Breast epithelium (tissue), 4 donors: ENCODE results near the gene ZNF423. TPM values are rescaled to one million over a fixed set of nuclear protein-coding genes. Genes with fewer than 3 reads are reported as not detected.
"Not testable (repeated sequence)": the region's sequence is repeated elsewhere in the genome, so short reads cannot be mapped to it uniquely, and the experiment has no call there.

ENCODE experiments used
- DNase-seq, 2 donors: peaks; one replicate each; pipeline ENCODE4 v3.0.0-alpha.2; 2019; ENCODE audit warnings: low spot score in 2 of 2
- H3K27ac ChIP-seq, 2 donors: fragments of 200-600 bp; sonication (generic) in 1 of 2; one replicate each; pipeline ENCODE4 v1.5.1; 2016 to 2019; ENCODE audit warnings: mild to moderate bottlenecking in 1 of 2
- H3K27me3 ChIP-seq, 2 donors: fragments of 200-600 bp; sonication (generic) in 1 of 2; one replicate each; pipeline versions ENCODE4 v1.5.1 to v1.6.0; 2017 to 2019; ENCODE audit warnings: control low read depth in 1 of 2, mild to moderate bottlenecking in 1 of 2
- H3K36me3 ChIP-seq: fragments of 200-600 bp; one replicate; pipeline ENCODE4 v1.5.1; 2019
- H3K4me1 ChIP-seq, 2 donors: fragments of 200-600 bp; sonication (generic); one replicate each; pipeline ENCODE4 v1.5.1; 2016 to 2019; ENCODE audit warnings: control low read depth in 1 of 2
- H3K4me3 ChIP-seq, 3 donors: fragments of 200-600 bp; sonication (generic); 1 replicate in 2 of 3; 2 replicates in 1 of 3; pipeline ENCODE4 v1.5.1; 2016 to 2019; ENCODE audit warnings: mild to moderate bottlenecking in 3 of 3, moderate library complexity in 2 of 3
- H3K9me3 ChIP-seq, 2 donors: fragments of 200-600 bp; sonication (generic) in 1 of 2; one replicate each; pipeline ENCODE4 v1.5.1; 2016 to 2019; ENCODE audit warnings: control low read depth in 1 of 2
- POLR2A ChIP-seq: fragments of 450-650 bp; IDR thresholded peaks from one replicate; pipeline ENCODE4 v1.6.1; 2016; ENCODE audit warnings: antibody characterized with exemption, mild to moderate bottlenecking, moderate library complexity
- POLR2AphosphoS5 ChIP-seq, 3 donors: sonication (generic); formaldehyde crosslinking; IDR thresholded peaks; one replicate each; pipeline ENCODE4 v1.6.1; 2017; ENCODE audit warnings: antibody characterized with exemption in 3 of 3
- intact Hi-C: fragments of 100-400 bp; cut with DNase I; formaldehyde crosslinking; loops from one replicate; pipeline ENCODE4 v1.15.1; 2023; ENCODE audit warnings: low total_unique reads
- total RNA-seq, 3 donors: library from RNA; depleted of rRNA; stranded (reverse); fragments of >200 nt; gene quantifications; one replicate each; pipeline ENCODE4 v1.1.0, GENCODE V29; 2016
- TF ChIP-seq, protein P1 (sequence below), 3 donors: fragments of 450-650 bp; IDR thresholded peaks; one replicate each; pipeline ENCODE4 v1.5.1; 2016 to 2017; ENCODE audit warnings: antibody characterized with exemption in 3 of 3, mild to moderate bottlenecking in 3 of 3, moderate library complexity in 3 of 3

Gene ZNF423
- total RNA-seq, 3 donors from 2014 or later = 4.7 to 8.0 (median 5.9) TPM

DNA sequence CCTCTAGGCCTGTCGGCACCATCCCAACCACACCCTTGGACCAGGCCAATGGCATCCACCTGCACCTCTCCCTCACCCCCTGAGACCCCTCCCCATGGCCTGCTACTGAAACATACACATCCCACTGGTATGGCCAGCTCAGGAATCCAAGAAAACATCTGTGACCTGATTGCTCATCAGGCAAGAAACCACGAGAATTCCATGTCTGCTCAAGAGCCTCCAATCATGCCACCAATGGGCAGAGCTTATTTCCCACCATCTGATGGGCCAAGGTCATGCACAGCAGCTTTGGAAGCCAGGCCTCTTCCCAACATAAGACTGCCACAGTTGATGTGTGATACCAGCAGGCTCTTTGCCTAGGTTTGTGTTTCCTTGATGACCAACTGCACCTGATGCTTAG, 292.2 kb downstream of the ZNF423 start:
- Histone ChIP-seq H3K27me3 (no peaks in the 10 kb centered on the region), H3K27ac (no peak overlapping the region), H3K36me3 (no peaks in the 10 kb centered on the region), H3K4me1 (no peaks in the 10 kb centered on the region), H3K4me3 (no peak overlapping the region), H3K9me3 (no peaks in the 10 kb centered on the region)
- TF ChIP-seq POLR2AphosphoS5 (IDR thresholded peaks at IDR 0.05) (no peak), POLR2A (no peak)
- TF ChIP-seq, protein P1, sequence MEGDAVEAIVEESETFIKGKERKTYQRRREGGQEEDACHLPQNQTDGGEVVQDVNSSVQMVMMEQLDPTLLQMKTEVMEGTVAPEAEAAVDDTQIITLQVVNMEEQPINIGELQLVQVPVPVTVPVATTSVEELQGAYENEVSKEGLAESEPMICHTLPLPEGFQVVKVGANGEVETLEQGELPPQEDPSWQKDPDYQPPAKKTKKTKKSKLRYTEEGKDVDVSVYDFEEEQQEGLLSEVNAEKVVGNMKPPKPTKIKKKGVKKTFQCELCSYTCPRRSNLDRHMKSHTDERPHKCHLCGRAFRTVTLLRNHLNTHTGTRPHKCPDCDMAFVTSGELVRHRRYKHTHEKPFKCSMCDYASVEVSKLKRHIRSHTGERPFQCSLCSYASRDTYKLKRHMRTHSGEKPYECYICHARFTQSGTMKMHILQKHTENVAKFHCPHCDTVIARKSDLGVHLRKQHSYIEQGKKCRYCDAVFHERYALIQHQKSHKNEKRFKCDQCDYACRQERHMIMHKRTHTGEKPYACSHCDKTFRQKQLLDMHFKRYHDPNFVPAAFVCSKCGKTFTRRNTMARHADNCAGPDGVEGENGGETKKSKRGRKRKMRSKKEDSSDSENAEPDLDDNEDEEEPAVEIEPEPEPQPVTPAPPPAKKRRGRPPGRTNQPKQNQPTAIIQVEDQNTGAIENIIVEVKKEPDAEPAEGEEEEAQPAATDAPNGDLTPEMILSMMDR (IDR thresholded peaks at IDR 0.05) = no peak
- intact Hi-C loops = no loop called here
- no peak for DNase-seq

DNA sequence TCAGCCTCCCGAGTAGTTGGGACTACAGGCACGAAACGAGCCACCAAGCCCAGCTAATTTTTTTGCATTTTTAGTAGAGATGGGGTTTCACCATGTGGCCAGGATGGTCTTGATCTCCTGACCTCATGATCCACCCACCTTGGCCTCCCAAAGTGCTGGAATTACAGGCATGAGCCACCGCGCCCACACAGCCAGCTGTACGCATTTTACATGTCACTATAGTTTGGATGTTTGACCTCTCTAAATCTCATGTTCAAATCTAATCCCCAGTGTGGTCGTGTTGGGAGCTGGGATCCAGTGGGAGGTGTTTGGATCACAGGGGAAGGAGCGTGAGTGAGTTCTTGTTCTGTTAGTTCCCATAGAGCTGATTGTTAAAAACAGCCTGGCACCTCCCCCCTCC, 293.0 kb downstream of the ZNF423 start:
- intact Hi-C loops, H3K4me3 ChIP-seq, DNase-seq, H3K4me1 ChIP-seq, H3K27ac ChIP-seq, H3K36me3 ChIP-seq, H3K27me3 ChIP-seq, H3K9me3 ChIP-seq: not testable (repeated sequence)

DNA sequence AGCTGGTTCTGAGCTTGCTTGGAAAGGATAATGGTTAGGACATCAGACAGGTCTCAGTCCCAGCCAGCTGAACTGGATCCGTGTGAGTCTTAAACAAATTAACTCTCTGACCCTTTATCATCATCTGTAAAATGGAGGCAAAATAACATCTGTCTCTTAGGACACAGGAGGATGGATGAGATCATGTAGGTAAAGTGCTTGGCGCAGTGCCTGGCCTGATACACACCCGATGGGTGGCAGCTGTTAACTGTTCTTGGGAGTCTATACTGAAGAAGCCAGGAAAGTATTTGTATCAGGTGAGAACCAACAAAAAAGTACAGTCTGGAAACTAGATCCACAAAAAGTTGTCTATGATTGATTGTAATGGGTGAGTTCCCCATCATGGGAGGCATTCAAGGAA, 293.7 kb downstream of the ZNF423 start:
- no peaks in the 10 kb centered on the region for H3K27me3 ChIP-seq
- no peak overlapping the region for H3K4me3 ChIP-seq
- no peaks in the 10 kb centered on the region for H3K4me1 ChIP-seq
- no peak overlapping the region for H3K27ac ChIP-seq
- no peaks in the 10 kb centered on the region for H3K36me3 ChIP-seq
- no peak for DNase-seq
- no peaks in the 10 kb centered on the region for H3K9me3 ChIP-seq
- intact Hi-C loops = no loop called here
- TF ChIP-seq POLR2AphosphoS5 (IDR thresholded peaks at IDR 0.05) = no peak
- TF ChIP-seq, protein P1 (IDR thresholded peaks at IDR 0.05) = no peak
- TF ChIP-seq POLR2A = no peak

DNA sequence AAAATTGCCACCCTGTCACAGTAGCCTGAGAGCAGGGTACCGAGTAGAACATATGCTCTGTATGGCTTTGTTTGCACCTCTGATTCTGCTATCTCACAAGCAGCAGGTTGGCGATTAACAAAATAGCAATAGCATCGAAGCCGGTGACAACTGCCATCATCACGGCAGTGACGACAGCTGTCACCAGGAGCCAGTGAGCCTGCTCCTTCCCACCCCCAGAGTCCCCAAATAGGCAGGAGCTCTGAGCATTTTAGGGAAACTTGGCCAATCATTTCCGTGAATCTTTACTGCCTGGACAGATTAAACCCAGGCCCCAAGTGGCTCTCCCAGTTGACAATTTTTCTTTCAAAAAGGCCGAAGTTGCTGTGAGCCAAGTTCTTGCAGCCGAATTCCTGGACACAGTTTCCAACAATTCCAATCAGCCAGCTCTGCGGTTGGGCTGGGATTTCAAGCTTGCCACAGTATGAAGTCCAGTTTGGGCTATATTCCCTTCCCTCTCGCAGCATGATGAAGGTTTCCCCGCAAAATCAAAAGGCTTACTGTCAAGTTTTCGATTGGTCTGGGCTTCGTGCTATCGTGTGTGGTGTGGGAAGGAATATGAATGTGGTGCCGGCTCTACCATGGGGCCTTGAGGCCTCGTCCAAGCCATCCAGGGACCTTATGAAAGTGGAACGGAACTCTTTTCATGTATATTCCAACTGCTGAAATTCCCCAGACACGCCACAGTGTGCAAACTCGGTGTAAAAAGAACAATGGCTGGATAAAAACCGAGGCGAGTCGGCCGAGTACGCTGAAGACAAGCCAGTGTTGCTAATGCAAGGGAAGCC, 295.7 kb downstream of the ZNF423 start:
- Histone ChIP-seq H3K4me3 (peak overlapping the region; percentile 14 to 40 (median 14)), H3K4me1 (no peaks in the 10 kb centered on the region), H3K27me3 (no peaks in the 10 kb centered on the region), H3K9me3 (no peaks in the 10 kb centered on the region), H3K36me3 (no peaks in the 10 kb centered on the region), H3K27ac (peak overlapping the region in 1 of 2 donors; percentile 75)
- no peak for TF ChIP-seq POLR2A
- TF ChIP-seq POLR2AphosphoS5 (IDR thresholded peaks at IDR 0.05) = peak in 1 of 3 donors; percentile 7
- TF ChIP-seq, protein P1 (IDR thresholded peaks at IDR 0.05) = no peak
- peak in 1 of 2 donors; percentile 43 for DNase-seq
- intact Hi-C loops = no loop called here

DNA sequence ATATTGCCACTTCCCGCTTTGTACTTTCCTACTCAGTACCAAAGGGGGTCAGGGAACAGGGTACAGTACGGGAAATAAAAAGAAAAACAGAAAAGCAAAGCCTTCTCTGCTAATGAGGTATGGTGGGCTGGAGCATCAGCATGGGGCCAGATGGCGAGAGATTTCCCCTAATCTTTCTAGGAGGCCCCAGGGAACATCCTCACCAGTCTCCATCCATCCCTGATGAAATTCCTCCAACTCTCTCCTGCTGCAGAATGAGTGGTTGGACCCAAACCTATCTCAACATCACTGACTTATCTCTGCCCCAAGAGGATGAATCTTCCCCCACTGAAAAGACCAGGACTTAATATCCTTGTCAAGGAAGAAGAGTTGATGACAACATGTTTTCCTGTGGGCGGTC, 296.7 kb downstream of the ZNF423 start:
- intact Hi-C loops = no loop called here
- Histone ChIP-seq H3K9me3 (no peaks in the 10 kb centered on the region), H3K36me3 (no peaks in the 10 kb centered on the region), H3K27me3 (no peaks in the 10 kb centered on the region), H3K4me3 (no peak overlapping the region), H3K27ac (no peak overlapping the region), H3K4me1 (no peaks in the 10 kb centered on the region)
- no peak for DNase-seq
- TF ChIP-seq, protein P1 (IDR thresholded peaks at IDR 0.05) = no peak
- TF ChIP-seq POLR2AphosphoS5 (IDR thresholded peaks at IDR 0.05) (no peak), POLR2A (no peak)
